Measurements from ENCODE around the gene TRERF1.
A peak's percentile ranks its signal among the peaks of the same experiment; 100 is the strongest.

The TRERF1 gene

DNA sequence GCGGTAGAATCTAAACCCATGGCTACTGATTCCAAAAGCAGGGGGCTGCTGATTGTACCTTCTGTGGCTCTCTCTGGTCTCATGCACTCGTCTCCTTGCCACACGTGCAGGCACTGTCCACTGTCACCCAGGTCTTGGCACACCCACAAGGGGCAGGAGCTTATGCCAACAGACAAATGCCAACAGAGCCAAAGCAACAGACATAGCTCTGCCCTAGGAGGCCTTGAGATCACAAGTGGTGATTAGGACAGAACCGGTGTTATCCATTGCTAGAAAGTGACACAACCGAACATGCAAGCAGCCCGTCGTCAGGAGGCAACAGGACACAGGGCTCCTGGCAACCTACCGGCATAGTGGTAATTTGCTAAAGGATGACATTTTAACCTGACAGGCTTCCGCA is 197.2 kb downstream of the TRERF1 start:
- no peak for ATAC-seq
- TF ChIP-seq ARNTL (CRISPR knock-in tag; IDR thresholded peaks at IDR 0.05; ENCODE audit: borderline replicate concordance, low read depth) (no peak), SNAI2 (CRISPR knock-in tag; IDR thresholded peaks at IDR 0.05) (no peak), RARB (CRISPR knock-in tag; IDR thresholded peaks at IDR 0.05) (no peak), GLIS3 (CRISPR knock-in tag; IDR thresholded peaks at IDR 0.05) (no peak), ISL1 (CRISPR knock-in tag; IDR thresholded peaks at IDR 0.05) (no peak)
- TF ChIP-seq, protein P1, sequence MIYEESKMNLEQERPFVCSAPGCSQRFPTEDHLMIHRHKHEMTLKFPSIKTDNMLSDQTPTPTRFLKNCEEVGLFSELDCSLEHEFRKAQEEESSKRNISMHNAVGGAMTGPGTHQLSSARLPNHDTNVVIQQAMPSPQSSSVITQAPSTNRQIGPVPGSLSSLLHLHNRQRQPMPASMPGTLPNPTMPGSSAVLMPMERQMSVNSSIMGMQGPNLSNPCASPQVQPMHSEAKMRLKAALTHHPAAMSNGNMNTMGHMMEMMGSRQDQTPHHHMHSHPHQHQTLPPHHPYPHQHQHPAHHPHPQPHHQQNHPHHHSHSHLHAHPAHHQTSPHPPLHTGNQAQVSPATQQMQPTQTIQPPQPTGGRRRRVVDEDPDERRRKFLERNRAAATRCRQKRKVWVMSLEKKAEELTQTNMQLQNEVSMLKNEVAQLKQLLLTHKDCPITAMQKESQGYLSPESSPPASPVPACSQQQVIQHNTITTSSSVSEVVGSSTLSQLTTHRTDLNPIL (CRISPR knock-in tag; IDR thresholded peaks at IDR 0.05; ENCODE audit: low read depth) = no peak

DNA sequence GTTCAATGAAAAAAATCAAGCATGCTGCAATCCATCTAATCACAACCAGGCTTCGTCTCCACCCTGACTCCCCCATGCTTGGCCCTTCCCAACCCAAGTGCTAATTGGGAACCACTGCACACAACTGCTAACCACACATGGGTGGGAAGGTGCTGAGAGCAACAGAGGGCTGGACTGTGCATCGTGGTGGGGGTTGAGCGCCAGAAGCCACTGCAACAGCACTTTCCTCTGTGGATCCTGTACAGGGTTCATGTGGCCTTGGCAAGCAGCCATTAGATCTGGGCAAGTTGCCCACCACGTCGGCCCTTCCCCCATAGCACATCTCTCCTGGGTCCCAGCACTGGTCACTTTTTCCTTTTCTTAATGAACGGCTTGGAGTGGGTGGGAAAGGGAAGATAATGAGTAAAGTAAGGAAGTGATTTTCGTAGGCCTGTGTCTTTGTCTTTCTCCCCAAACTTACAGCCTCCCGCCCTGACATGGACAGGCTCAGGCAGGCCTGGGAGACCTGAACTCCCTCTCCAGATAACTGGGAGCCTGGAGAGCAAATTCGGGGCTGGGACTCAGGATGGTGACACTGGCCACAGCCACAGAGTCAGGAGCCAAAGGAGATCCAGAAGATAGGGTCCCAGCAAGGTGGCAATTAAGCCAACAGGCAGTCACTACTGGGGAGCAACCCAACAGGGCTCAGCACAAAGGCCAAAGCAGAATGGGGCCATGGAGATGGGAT is 199.7 kb downstream of the TRERF1 start:
- TF ChIP-seq SNAI2 (CRISPR knock-in tag; IDR thresholded peaks at IDR 0.05) (no peak), TCF4 (CRISPR knock-in tag; IDR thresholded peaks at IDR 0.05; ENCODE audit: borderline replicate concordance) (0 out of 2 replicates have a peak, but pooled peaks have one; percentile 23)
- ATAC-seq = peak; percentile 75

DNA sequence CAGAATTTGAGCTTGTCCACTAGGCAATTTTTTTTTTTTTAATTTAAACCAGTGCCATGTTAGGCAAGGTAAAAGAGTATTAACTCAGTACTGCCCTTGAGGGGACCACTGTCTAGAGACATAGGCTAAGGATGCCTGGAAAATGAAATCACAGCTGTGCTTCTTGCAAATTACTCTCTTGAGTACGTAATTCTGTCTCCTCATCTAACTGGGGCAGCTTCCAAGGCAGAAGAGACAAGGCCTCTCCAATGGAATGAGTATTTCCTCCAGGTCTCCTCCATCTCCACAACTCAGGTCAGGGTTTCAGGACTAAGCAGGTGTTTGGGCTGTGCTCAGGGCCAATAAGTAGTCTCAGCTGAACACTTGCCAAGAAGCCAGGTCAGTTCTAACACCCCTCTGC is 200.2 kb downstream of the TRERF1 start:
- ATAC-seq = peak; percentile 43
- TF ChIP-seq ZNF70 (CRISPR knock-in tag; IDR thresholded peaks at IDR 0.05) (no peak), TCF4 (CRISPR knock-in tag; IDR thresholded peaks at IDR 0.05; ENCODE audit: borderline replicate concordance) (no peak), ZNF565 (CRISPR knock-in tag; conservative IDR thresholded peaks at IDR 0.05; ENCODE audit: low read depth) (no peak), GLIS3 (CRISPR knock-in tag; IDR thresholded peaks at IDR 0.05) (no peak)
- TF ChIP-seq, protein P1 (CRISPR knock-in tag; IDR thresholded peaks at IDR 0.05; ENCODE audit: low read depth) = no peak

DNA sequence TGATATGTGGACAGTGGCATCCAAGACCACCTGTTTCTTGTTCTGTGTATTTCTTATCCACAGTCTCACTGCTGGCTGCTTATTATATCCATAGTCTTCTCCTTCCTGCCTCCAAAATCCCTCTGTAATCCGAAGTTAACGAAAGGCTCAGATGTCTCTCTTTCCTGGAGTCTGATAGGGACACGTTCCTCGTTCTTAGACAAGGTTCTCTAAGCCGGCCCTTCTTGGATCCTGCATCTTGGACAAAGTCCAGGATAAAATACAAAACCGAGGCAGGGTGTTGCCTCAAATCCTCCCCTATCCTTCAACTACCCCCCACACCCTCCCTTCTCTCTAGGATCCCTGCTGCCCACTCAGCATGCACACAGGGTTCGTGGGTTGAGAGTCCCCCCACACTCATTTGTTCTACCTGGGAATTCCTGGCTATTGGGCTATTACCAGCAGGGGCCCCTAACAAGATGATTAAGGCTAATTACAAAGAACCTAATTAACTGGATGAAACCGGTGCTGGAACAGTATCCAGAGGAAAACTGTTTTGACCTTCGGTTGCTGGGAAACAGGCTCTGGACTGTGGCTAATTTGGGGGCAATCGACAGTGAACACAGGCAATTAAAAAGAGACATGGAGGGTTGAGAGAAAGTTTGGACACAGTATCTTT is 201.3 kb downstream of the TRERF1 start:
- ATAC-seq = no peak
- TF ChIP-seq SNAI2 (CRISPR knock-in tag; IDR thresholded peaks at IDR 0.05) (no peak), ISL1 (CRISPR knock-in tag; IDR thresholded peaks at IDR 0.05) (no peak), TOX (CRISPR knock-in tag; IDR thresholded peaks at IDR 0.05; ENCODE audit: borderline replicate concordance) (no peak), BACH2 (CRISPR knock-in tag; IDR thresholded peaks at IDR 0.05; ENCODE audit: borderline replicate concordance) (no peak)
- TF ChIP-seq, protein P2, sequence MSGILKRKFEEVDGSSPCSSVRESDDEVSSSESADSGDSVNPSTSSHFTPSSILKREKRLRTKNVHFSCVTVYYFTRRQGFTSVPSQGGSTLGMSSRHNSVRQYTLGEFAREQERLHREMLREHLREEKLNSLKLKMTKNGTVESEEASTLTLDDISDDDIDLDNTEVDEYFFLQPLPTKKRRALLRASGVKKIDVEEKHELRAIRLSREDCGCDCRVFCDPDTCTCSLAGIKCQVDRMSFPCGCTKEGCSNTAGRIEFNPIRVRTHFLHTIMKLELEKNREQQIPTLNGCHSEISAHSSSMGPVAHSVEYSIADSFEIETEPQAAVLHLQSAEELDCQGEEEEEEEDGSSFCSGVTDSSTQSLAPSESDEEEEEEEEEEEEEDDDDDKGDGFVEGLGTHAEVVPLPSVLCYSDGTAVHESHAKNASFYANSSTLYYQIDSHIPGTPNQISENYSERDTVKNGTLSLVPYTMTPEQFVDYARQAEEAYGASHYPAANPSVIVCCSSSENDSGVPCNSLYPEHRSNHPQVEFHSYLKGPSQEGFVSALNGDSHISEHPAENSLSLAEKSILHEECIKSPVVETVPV (CRISPR knock-in tag; IDR thresholded peaks at IDR 0.05) = no peak
- TF ChIP-seq, protein P3, sequence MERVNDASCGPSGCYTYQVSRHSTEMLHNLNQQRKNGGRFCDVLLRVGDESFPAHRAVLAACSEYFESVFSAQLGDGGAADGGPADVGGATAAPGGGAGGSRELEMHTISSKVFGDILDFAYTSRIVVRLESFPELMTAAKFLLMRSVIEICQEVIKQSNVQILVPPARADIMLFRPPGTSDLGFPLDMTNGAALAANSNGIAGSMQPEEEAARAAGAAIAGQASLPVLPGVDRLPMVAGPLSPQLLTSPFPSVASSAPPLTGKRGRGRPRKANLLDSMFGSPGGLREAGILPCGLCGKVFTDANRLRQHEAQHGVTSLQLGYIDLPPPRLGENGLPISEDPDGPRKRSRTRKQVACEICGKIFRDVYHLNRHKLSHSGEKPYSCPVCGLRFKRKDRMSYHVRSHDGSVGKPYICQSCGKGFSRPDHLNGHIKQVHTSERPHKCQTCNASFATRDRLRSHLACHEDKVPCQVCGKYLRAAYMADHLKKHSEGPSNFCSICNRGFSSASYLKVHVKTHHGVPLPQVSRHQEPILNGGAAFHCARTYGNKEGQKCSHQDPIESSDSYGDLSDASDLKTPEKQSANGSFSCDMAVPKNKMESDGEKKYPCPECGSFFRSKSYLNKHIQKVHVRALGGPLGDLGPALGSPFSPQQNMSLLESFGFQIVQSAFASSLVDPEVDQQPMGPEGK (CRISPR knock-in tag; IDR thresholded peaks at IDR 0.05; ENCODE audit: borderline replicate concordance) = no peak

DNA sequence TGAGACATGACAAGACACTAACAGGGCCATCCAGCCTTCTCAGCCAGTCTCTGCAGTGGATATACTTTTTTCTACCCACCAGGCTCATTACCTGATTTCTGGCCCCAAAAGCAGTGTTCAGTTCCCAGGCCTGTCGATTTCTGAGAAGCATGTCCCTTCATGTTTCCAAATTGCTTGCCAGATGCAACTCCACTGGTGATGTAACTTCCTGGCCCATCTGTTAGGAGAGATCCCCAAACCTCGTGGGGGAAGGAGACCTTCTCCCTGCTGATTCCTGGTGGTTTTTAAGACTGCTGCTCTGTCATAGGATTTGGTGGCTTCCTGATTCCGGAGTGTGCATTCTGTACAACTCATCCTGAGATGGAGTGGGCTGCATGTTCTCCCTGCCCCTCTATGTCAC is 202.4 kb downstream of the TRERF1 start:
- ATAC-seq = no peak
- no peak for TF ChIP-seq ESRRG (CRISPR knock-in tag; IDR thresholded peaks at IDR 0.05)
- TF ChIP-seq SNAI2 (CRISPR knock-in tag; IDR thresholded peaks at IDR 0.05) = no peak
- no peak for TF ChIP-seq CSDC2 (CRISPR knock-in tag; IDR thresholded peaks at IDR 0.05)
- TF ChIP-seq BACH2 (CRISPR knock-in tag; IDR thresholded peaks at IDR 0.05; ENCODE audit: borderline replicate concordance) = no peak

DNA sequence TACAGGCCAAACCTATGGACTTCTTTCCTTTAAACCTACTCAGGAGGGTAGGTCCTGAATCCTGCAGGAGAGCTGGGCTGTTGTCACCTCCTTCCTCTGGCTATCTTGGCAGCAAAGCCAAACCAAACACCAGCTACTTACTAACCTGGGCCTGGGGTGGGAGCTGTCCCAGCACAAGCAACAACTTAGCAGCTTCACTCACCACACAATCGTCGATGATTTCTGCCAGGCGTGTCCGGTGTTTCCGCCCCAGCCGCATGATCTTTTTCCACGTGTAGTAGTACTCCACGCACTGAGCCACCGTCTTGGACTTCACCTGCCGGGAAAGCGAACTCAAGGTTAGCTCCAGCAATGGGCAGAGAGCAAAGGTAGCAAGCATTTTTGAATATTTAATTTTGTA is 208.7 kb downstream of the TRERF1 start:
- no peak for TF ChIP-seq BACH2 (CRISPR knock-in tag; IDR thresholded peaks at IDR 0.05; ENCODE audit: borderline replicate concordance)
- no peak for TF ChIP-seq ZFP3 (CRISPR knock-in tag; IDR thresholded peaks at IDR 0.05)
- TF ChIP-seq, protein P4, sequence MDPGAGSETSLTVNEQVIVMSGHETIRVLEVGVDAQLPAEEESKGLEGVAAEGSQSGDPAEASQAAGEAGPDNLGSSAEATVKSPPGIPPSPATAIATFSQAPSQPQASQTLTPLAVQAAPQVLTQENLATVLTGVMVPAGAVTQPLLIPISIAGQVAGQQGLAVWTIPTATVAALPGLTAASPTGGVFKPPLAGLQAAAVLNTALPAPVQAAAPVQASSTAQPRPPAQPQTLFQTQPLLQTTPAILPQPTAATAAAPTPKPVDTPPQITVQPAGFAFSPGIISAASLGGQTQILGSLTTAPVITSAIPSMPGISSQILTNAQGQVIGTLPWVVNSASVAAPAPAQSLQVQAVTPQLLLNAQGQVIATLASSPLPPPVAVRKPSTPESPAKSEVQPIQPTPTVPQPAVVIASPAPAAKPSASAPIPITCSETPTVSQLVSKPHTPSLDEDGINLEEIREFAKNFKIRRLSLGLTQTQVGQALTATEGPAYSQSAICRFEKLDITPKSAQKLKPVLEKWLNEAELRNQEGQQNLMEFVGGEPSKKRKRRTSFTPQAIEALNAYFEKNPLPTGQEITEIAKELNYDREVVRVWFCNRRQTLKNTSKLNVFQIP (CRISPR knock-in tag; IDR thresholded peaks at IDR 0.05; ENCODE audit: borderline replicate concordance, low read depth) = no peak
- TF ChIP-seq ESRRG (CRISPR knock-in tag; IDR thresholded peaks at IDR 0.05) = no peak
- TF ChIP-seq, protein P5, sequence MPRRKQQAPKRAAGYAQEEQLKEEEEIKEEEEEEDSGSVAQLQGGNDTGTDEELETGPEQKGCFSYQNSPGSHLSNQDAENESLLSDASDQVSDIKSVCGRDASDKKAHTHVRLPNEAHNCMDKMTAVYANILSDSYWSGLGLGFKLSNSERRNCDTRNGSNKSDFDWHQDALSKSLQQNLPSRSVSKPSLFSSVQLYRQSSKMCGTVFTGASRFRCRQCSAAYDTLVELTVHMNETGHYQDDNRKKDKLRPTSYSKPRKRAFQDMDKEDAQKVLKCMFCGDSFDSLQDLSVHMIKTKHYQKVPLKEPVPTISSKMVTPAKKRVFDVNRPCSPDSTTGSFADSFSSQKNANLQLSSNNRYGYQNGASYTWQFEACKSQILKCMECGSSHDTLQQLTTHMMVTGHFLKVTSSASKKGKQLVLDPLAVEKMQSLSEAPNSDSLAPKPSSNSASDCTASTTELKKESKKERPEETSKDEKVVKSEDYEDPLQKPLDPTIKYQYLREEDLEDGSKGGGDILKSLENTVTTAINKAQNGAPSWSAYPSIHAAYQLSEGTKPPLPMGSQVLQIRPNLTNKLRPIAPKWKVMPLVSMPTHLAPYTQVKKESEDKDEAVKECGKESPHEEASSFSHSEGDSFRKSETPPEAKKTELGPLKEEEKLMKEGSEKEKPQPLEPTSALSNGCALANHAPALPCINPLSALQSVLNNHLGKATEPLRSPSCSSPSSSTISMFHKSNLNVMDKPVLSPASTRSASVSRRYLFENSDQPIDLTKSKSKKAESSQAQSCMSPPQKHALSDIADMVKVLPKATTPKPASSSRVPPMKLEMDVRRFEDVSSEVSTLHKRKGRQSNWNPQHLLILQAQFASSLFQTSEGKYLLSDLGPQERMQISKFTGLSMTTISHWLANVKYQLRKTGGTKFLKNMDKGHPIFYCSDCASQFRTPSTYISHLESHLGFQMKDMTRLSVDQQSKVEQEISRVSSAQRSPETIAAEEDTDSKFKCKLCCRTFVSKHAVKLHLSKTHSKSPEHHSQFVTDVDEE (CRISPR knock-in tag; IDR thresholded peaks at IDR 0.05) = no peak
- TF ChIP-seq SNAI2 (CRISPR knock-in tag; IDR thresholded peaks at IDR 0.05) = no peak
- no peak for TF ChIP-seq OSR1 (CRISPR knock-in tag; IDR thresholded peaks at IDR 0.05)
- TF ChIP-seq TCF4 (CRISPR knock-in tag; IDR thresholded peaks at IDR 0.05; ENCODE audit: borderline replicate concordance) = no peak
- no peak for ATAC-seq
